GM12875 (cell line): ENCODE data around the gene AGAP1.

Experiments used
- H3K4me3 ChIP-seq: one replicate; pipeline ENCODE4 v1.5.1; 2011; ENCODE audit warnings: low read depth, low read length, control low read depth
- CTCF ChIP-seq: IDR thresholded peaks from 2 replicates; pipeline ENCODE4 v1.5.1; 2011; ENCODE audit warnings: low read depth, mild to moderate bottlenecking, control low read depth, inconsistent platforms, low read length, moderate library complexity, borderline replicate concordance; ENCODE audit not compliant: insufficient read depth

The AGAP1 gene

GRCh38 chr2:235961711-235962110 is 467.9 kb downstream of the AGAP1 start:
- H3K4me3 ChIP-seq, result no peak overlapping the region
- TF ChIP-seq CTCF, result no peak

- no peak for TF ChIP-seq CTCF
- no peak overlapping the region for H3K4me3 ChIP-seq
Observed at GRCh38 chr2:235963853-235964577, 470.2 kb downstream of the AGAP1 start.

- no peak for TF ChIP-seq CTCF
- H3K4me3 ChIP-seq, result no peak overlapping the region
Observed at GRCh38 chr2:235964787-235965390, 471.0 kb downstream of the AGAP1 start.

GRCh38 chr2:235966396-235966795 is 472.6 kb downstream of the AGAP1 start:
- H3K4me3 ChIP-seq, result no peak overlapping the region
- TF ChIP-seq CTCF, result peak; percentile 8; the same call in 1 of the 2 replicates

- H3K4me3 ChIP-seq, result no peak overlapping the region
- no peak for TF ChIP-seq CTCF
Observed at GRCh38 chr2:235966932-235967757, 473.3 kb downstream of the AGAP1 start.

GRCh38 chr2:235968155-235968554 is 474.3 kb downstream of the AGAP1 start:
- TF ChIP-seq CTCF, result no peak
- H3K4me3 ChIP-seq, result no peak overlapping the region
